Uterus (tissue), 2 donors: ENCODE results near the gene ARAP3.

Experiments used
- CTCF ChIP-seq, 4 experiments: fragments of 200-600 bp in 2 of 4; fragments of 450-650 bp in 2 of 4; sonication (generic) in 2 of 4; IDR thresholded peaks; one replicate each; pipeline ENCODE4 v1.5.1; 2016 to 2019; ENCODE audit warnings: antibody characterized with exemption in 4 of 4, mild to moderate bottlenecking in 2 of 4, moderate library complexity in 1 of 4
- POLR2A ChIP-seq, 2 donors: fragments of 450-650 bp; IDR thresholded peaks; one replicate each; pipeline ENCODE4 v1.6.1; 2016; ENCODE audit warnings: antibody characterized with exemption in 2 of 2, mild to moderate bottlenecking in 1 of 2, moderate library complexity in 1 of 2

DNA sequence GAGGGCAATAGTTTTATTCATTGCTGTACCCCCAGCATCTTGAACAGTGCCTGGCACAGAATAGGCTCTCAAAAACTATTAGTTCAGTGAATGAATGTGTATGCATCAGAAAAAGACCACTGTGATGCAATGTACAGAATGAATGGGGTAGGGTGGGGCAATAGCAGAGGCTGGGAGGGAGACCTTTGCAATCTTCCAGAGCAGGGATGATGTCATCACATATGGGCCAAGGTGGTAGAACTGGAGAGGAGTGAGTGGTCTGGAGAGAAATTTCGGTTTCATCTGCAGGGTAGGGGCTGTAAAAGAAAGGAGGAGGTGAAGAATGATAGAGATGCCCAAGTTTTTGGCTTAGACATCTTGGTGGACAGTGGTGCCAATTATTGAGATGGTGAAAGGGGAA is 23.4 kb upstream of the ARAP3 start:
- TF ChIP-seq CTCF (IDR thresholded peaks at IDR 0.05): no peak
- TF ChIP-seq POLR2A (IDR thresholded peaks at IDR 0.05): no peak
